CD4-positive, alpha-beta T cell treated with Interferon alpha-2 for 1 hour (primary cell): ENCODE results near the gene GJA9.
A peak's percentile ranks its signal among the peaks of the same experiment; 100 is the strongest.
"Not testable (repeated sequence)": the region's sequence is repeated elsewhere in the genome, so short reads cannot be mapped to it uniquely, and the experiment has no call there.

Experiments used
- DNase-seq, 2 donors: peaks; one replicate each; pipeline ENCODE4 v3.0.0-alpha.2; 2020 to 2022

GJA9 gene

GRCh38 chr1:38873027-38873969, 8.1 kb downstream of the GJA9 start, which contains the start of gene MYCBP:
Gene MYCBP (minus strand): TSS chr1:38873348. CDS start chr1:38873305, 43 bp downstream.
- peak; percentile 98 for DNase-seq

DNA sequence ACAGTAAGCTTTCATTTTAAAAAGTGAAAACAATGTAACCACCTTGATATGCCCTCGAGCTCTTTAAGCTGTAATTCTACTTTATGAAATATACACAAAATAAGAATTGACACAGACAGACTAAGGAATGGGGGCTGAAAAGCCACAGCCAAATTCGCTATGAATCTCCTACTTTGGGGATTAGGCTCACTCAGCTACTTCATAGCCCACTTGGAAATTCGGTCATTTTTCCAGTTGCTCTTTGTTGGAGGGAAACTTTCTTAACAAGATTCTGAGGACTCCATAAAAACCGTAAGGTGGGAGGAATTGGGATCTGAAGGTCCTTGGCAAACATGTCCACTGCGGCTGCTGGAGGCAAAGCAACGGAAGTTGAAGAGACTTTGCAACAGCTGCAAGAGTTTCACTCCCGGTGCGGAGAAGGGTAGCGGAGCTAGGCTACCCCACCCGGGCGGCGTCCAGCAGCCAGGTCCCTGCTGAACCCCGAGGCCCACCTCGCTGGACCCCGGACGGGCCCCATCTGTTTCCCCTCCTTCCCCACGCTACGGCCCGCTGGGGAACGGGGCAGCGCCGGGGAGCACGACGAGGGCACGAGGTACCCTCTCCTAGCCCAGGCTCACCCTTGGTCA, 8.9 kb downstream of the GJA9 start:
- peak in 1 of 2 donors; percentile 28 for DNase-seq

- DNase-seq = no peak
These were observed 10.4 kb downstream of the GJA9 start for GRCh38 chr1:38870996-38871395.

- DNase-seq = no peak
These were observed 14.2 kb downstream of the GJA9 start for GRCh38 chr1:38867208-38867607.

DNA sequence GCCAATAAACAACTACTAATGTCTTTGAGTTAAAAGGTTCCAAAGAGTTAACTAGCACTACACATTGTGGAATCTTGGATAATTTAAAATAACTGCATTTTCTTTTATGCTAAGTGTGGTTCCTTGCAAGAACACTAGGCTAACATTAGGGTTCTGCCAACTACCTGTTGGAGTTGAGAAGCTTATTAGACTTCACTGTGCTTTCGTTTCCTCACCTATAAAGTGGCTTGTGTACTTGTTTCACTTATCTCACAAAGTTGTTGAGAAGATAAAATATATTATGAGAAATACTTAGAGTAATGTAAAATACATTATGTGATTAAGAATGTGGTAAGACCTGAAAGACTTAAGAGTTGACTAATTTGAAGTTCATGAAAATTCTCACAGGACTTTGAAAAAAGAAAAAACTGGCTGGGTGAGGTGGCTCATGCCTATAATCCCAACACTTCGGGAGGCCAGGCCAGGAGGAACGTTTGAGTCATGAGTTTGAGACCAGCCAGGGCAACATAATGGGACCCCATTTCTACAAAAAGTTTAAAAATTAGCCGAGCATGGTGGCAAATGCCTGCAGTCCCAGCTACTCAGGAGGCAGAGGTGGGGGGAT, 16.2 kb downstream of the GJA9 start:
- no peak for DNase-seq

- no peak for DNase-seq
These were observed 21.0 kb downstream of the GJA9 start for GRCh38 chr1:38860454-38860795.

- DNase-seq = peak; percentile 97 to 98
These were observed 21.6 kb downstream of the GJA9 start, which contains the start of gene RRAGC for GRCh38 chr1:38859561-38860453. Gene RRAGC (minus strand): TSS chr1:38859772. CDS start chr1:38859646, 126 bp downstream.

DNA sequence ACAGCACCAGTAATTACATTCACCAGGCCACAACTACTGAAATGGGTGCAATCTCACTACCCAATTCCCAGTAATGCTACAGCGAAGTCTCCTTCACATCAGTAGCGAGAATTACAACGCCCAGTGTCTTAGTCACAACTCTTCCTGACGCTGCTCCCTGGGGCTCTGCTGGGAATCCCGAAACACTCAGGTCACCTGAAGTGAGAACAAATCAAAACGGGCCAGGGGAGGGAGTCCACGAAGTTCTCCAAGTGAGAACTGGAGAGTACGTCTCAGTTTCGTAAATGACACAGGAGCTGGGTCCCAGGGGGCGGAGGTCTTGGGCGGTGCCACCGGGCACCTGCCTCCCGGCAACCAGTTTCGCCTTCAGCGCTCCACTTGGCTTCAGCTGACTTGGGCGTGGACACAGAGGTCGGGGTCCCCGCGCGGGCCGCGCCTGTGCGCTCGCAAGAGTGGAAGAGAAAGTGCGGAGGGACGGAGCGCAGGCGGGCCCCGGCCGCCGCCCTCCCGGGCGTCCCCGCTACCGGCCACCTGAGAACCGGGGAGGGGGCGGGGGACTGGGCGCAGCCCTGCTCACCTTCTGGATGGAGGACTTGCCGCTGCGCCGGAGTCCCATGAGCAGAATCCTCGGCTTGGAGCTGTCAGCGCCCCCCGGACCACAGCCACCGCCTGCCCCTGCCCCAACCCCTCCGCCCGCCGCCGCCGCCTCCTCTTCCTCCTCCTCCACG, 22.4 kb downstream of the GJA9 start:
- peak; percentile 50 to 67 for DNase-seq

DNA sequence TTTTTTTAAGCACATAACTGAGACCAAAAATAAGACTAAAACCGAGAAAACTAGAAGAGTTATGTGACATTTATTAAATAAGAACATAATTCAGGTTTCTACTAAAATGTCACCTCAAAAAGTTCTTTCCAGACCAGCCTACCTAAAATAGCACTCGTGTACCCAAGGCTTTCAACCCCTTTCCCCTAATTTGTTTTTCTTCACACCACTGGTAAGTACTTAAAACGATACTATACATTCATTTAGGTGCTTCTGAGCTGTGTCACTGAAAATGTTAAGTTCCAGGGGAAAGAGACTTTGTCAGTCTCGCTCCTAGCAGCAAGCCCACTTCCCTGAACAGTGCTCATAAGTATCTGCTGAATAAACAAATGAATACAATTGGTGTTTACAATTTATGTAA, 28.6 kb downstream of the GJA9 start:
- DNase-seq = no peak

GRCh38 chr1:38848071-38848470, 33.3 kb downstream of the GJA9 start:
- DNase-seq = no peak

DNA sequence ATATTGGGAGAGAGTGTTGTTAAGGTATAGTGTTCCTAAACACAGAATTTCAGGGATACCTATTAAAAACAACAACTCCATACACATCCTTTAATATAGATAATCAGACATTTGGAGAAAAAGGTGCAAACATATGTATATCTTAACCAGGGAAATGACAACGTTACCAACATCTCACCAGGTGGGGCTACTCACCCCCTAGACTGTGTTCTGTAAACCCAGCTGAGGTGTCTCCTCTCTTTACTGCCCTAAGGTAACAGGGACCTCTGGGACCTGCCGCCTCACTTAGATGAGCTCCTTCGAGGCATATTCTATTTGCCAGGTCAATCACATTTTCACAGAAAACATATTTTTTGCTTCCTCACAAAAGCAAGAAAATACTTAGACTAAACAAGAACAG, 35.2 kb downstream of the GJA9 start:
- no peak for DNase-seq

GRCh38 chr1:38845088-38845487, 36.3 kb downstream of the GJA9 start:
- DNase-seq = not testable (repeated sequence)

- DNase-seq = no peak
These were observed 41.1 kb downstream of the GJA9 start for GRCh38 chr1:38840281-38840680.

GRCh38 chr1:38839363-38839762, 42.0 kb downstream of the GJA9 start:
- no peak for DNase-seq

DNA sequence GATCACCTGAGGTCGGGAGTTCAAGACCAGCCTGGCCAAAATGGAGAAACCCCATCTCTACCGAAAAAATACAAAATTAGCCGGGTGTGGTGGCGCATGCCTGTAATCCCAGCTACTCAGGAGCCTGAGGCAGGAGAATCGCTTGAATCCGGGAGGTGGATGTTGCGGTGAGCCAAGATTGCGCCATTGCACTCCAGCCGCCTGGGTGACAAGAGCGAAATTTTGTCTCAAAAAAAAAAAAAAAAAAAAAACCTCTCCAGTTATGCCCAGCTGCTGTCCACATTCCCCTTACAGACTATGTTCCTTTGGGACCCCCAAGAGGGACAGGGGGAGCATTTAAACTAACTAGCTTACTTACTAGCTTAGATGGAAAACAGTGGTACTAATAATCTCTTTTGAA, 45.1 kb downstream of the GJA9 start:
- not testable (repeated sequence) for DNase-seq

- DNase-seq = peak; percentile 53 to 80
These were observed 46.2 kb downstream of the GJA9 start for GRCh38 chr1:38834937-38835827.

GRCh38 chr1:38834221-38834782, 47.1 kb downstream of the GJA9 start:
- no peak for DNase-seq

- no peak for DNase-seq
These were observed 48.2 kb downstream of the GJA9 start for GRCh38 chr1:38833146-38833545.

GRCh38 chr1:38832370-38832734, 49.0 kb downstream of the GJA9 start:
- no peak for DNase-seq

DNA sequence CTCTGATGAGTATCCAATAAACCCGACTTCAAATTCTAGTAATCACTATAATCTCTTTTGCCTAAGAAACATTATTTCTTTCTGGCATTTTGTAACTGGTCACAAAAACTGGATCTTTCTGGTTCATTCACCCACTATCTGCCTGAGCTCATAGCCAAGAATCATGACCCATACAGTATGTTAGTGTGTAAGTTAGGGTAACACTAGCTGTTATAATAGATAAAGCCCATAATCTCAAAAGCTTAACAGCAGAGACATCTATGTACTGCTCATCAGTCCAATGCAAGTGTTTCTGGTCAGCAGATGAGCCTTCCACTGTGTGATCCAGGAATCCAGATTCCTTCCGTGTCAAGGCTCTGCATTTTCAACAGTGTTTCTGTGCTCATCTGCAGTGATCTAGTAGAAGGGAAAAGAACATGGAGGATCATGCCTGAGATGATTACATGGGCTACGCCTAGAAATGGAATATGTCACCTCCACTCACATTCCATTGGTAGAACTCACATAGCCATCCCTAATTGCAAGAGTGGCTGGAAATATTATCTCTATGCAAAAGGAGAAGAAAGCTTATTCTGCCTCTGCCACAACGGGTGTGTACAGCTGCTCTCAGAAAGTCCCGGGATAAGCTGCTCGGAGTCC, 49.5 kb downstream of the GJA9 start:
- no peak for DNase-seq
